HG03045 (cell line): ENCODE results near the gene GALNT17.

Experiments used
- ATAC-seq: cut with Tn5 transposase; IDR thresholded peaks from one replicate; pipeline ENCODE4 v1.9.1; 2021; ENCODE audit warnings: mild to moderate bottlenecking, moderate library complexity; ENCODE audit not compliant: unreplicated experiment

The GALNT17 gene

GRCh38 chr7:71442492-71443190 is 310.7 kb downstream of the GALNT17 start:
- ATAC-seq: no peak

GRCh38 chr7:71443191-71443530 is 311.2 kb downstream of the GALNT17 start:
- ATAC-seq: no peak

- ATAC-seq: no peak
These were observed 312.2 kb downstream of the GALNT17 start for GRCh38 chr7:71444130-71444529.

GRCh38 chr7:71453630-71454029 is 321.7 kb downstream of the GALNT17 start:
- no peak for ATAC-seq

GRCh38 chr7:71454981-71455380 is 323.0 kb downstream of the GALNT17 start:
- no peak for ATAC-seq

- no peak for ATAC-seq
These were observed 325.1 kb downstream of the GALNT17 start for GRCh38 chr7:71457021-71457420.

- no peak for ATAC-seq
These were observed 326.1 kb downstream of the GALNT17 start for GRCh38 chr7:71457846-71458590.

- no peak for ATAC-seq
These were observed 327.2 kb downstream of the GALNT17 start for GRCh38 chr7:71459132-71459531.

- no peak for ATAC-seq
These were observed 329.6 kb downstream of the GALNT17 start for GRCh38 chr7:71461572-71461971.

GRCh38 chr7:71465741-71466189 is 333.8 kb downstream of the GALNT17 start:
- ATAC-seq: no peak

GRCh38 chr7:71466448-71467145 is 334.7 kb downstream of the GALNT17 start:
- ATAC-seq: no peak

- no peak for ATAC-seq
These were observed 338.4 kb downstream of the GALNT17 start for GRCh38 chr7:71470326-71470725.

- no peak for ATAC-seq
These were observed 338.9 kb downstream of the GALNT17 start for GRCh38 chr7:71470830-71471229.

GRCh38 chr7:71472962-71473361 is 341.0 kb downstream of the GALNT17 start:
- no peak for ATAC-seq

GRCh38 chr7:71473366-71473967 is 341.5 kb downstream of the GALNT17 start:
- ATAC-seq: no peak

GRCh38 chr7:71477441-71477840 is 345.5 kb downstream of the GALNT17 start:
- ATAC-seq: no peak

- no peak for ATAC-seq
These were observed 347.3 kb downstream of the GALNT17 start for GRCh38 chr7:71479231-71479630.

GRCh38 chr7:71480791-71481190 is 348.8 kb downstream of the GALNT17 start:
- ATAC-seq: no peak

GRCh38 chr7:71482284-71482683 is 350.3 kb downstream of the GALNT17 start:
- ATAC-seq: no peak

GRCh38 chr7:71484380-71484779 is 352.4 kb downstream of the GALNT17 start:
- no peak for ATAC-seq

GRCh38 chr7:71485586-71485985 is 353.6 kb downstream of the GALNT17 start:
- ATAC-seq: no peak
